Measurements from ENCODE around the gene QTRT2.
A peak's percentile ranks its signal among the peaks of the same experiment; 100 is the strongest.

QTRT2 gene

GRCh38 chr3:114056130-114057010, at the start of gene QTRT2, which contains the start of gene CCDC191:
QTRT2 (plus strand) TSS chr3:114056737; CDS start chr3:114065258, 8,521 bp downstream.
CCDC191 (minus strand) TSS chr3:114056526; CDS start chr3:114056466, 60 bp downstream.
- DNase-seq (ENCODE audit: low read depth, low spot score) = peak; percentile 98

- no peak for DNase-seq (ENCODE audit: low read depth, low spot score)
These were observed 45.3 kb upstream of the QTRT2 start for GRCh38 chr3:114011059-114011797.

GRCh38 chr3:114014211-114014610, 42.3 kb upstream of the QTRT2 start:
- no peak for DNase-seq (ENCODE audit: low read depth, low spot score)

GRCh38 chr3:114019486-114019885, 37.1 kb upstream of the QTRT2 start:
- no peak for DNase-seq (ENCODE audit: low read depth, low spot score)

- no peak for DNase-seq (ENCODE audit: low read depth, low spot score)
These were observed 35.6 kb upstream of the QTRT2 start for GRCh38 chr3:114020907-114021306.

- no peak for DNase-seq (ENCODE audit: low read depth, low spot score)
These were observed 34.3 kb upstream of the QTRT2 start for GRCh38 chr3:114022145-114022802.

GRCh38 chr3:114025451-114025850, 31.1 kb upstream of the QTRT2 start:
- no peak for DNase-seq (ENCODE audit: low read depth, low spot score)

GRCh38 chr3:114026331-114026730, 30.2 kb upstream of the QTRT2 start:
- DNase-seq (ENCODE audit: low read depth, low spot score) = no peak

- no peak for DNase-seq (ENCODE audit: low read depth, low spot score)
These were observed 22.8 kb upstream of the QTRT2 start for GRCh38 chr3:114033721-114034120.

- no peak for DNase-seq (ENCODE audit: low read depth, low spot score)
These were observed 22.3 kb upstream of the QTRT2 start for GRCh38 chr3:114034211-114034610.

- DNase-seq (ENCODE audit: low read depth, low spot score) = no peak
These were observed 21.6 kb upstream of the QTRT2 start for GRCh38 chr3:114034787-114035545.

- no peak for DNase-seq (ENCODE audit: low read depth, low spot score)
These were observed 20.6 kb upstream of the QTRT2 start for GRCh38 chr3:114035896-114036295.

GRCh38 chr3:114043205-114043604, 13.3 kb upstream of the QTRT2 start:
- DNase-seq (ENCODE audit: low read depth, low spot score) = no peak

- DNase-seq (ENCODE audit: low read depth, low spot score) = no peak
These were observed 4.3 kb upstream of the QTRT2 start for GRCh38 chr3:114052216-114052615.

- no peak for DNase-seq (ENCODE audit: low read depth, low spot score)
These were observed 442 bp downstream of the QTRT2 start for GRCh38 chr3:114057011-114057347.

GRCh38 chr3:114058646-114059045, 2.1 kb downstream of the QTRT2 start:
- DNase-seq (ENCODE audit: low read depth, low spot score) = no peak

GRCh38 chr3:114060906-114061655, 4.5 kb downstream of the QTRT2 start:
- no peak for DNase-seq (ENCODE audit: low read depth, low spot score)

- no peak for DNase-seq (ENCODE audit: low read depth, low spot score)
These were observed 11.3 kb downstream of the QTRT2 start for GRCh38 chr3:114067804-114068203.

GRCh38 chr3:114068336-114068735, 11.8 kb downstream of the QTRT2 start:
- DNase-seq (ENCODE audit: low read depth, low spot score) = no peak

- DNase-seq (ENCODE audit: low read depth, low spot score) = no peak
These were observed 15.2 kb downstream of the QTRT2 start for GRCh38 chr3:114071786-114072185.

GRCh38 chr3:114076711-114077110, 20.2 kb downstream of the QTRT2 start:
- no peak for DNase-seq (ENCODE audit: low read depth, low spot score)

Data from iPS DF 19.7 (cell line).